GM21737 (cell line): ENCODE measurements around the gene ABCE1.

Experiments
- ATAC-seq: cut with Tn5 transposase; IDR thresholded peaks from one replicate; pipeline ENCODE4 v1.9.1; 2021; ENCODE audit warnings: mild to moderate bottlenecking, moderate library complexity; ENCODE audit not compliant: unreplicated experiment

Gene ABCE1

GRCh38 chr4:145171911-145172310 lies 73.8 kb downstream of the ABCE1 start:
- no peak for ATAC-seq

DNA sequence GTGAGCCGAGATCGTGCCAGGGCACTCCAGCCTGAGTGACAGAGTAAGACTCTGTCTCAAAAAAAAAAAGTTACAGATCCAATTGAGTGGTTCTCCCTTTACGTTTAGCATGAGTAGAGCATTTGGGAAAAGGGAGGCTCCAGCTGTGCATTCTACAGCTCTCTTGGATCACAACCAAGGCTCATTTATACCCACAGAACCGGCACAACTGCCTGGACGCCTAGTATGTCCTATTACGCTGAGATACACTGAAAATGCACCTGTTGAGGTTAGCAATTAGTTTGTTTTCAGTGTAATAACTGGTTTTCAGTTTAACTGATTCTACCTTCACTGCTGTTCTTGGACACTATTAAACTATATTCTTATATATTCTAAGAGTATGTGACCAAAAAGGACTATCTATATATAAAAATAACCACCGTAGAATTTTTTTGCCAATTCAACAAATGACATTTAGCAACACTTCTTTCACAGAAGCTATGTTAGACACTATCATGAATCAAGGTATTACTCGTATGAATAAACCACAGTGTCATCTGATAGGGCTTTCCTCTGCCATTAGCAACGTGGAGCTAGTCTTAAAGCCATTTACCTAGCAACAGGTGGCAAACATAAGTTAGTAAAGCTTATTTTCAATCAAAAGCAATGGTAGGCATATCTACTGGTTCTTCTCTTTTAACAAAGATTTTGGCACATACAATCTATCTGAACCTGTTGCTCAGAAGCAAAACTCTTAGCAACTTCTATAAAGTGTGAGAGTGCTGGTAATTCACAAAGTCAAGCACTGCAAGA lies 78.7 kb downstream of the ABCE1 start:
- ATAC-seq: no peak

- no peak for ATAC-seq
Measured at GRCh38 chr4:145177511-145177905, 79.4 kb downstream of the ABCE1 start.

GRCh38 chr4:145177906-145178538 lies 79.9 kb downstream of the ABCE1 start:
- no peak for ATAC-seq

- ATAC-seq: no peak
Measured at GRCh38 chr4:145178740-145179280, 80.7 kb downstream of the ABCE1 start.
